ENCODE measurements around the gene ZNF844. TPM values are rescaled to one million over a fixed set of nuclear protein-coding genes. Genes with fewer than 3 reads are reported as not detected.

ZNF844 gene
- total RNA-seq, 1 experiment from 2014 or later, result 4.0 TPM

Other genes with a start within 250 kb of the ZNF844 start
- 2.8 and 6.2 TPM in 2 replicates for gene ZNF439, start 216.0 kb upstream of the ZNF844 start, total RNA-seq (2014; rRNA removed)
- gene ZNF69, start 176.9 kb upstream of the ZNF844 start, total RNA-seq (2014; rRNA removed), result 2.7 and 4.3 TPM in 2 replicates
- gene ZNF700, start 139.6 kb upstream of the ZNF844 start, total RNA-seq (2014; rRNA removed), result 6.7 and 9.5 TPM in 2 replicates
- 0.33 TPM in 1 of 2 replicates, not detected in the other for gene ZNF763, start 99.7 kb upstream of the ZNF844 start, total RNA-seq (2014; rRNA removed)
- 5.4 and 7.8 TPM in 2 replicates for gene ZNF433, start 29.1 kb upstream of the ZNF844 start, total RNA-seq (2014; rRNA removed)
- 0.23 and 1.9 TPM in 2 replicates for gene ZNF878, start 11.8 kb upstream of the ZNF844 start, total RNA-seq (2014; rRNA removed)
- 3.9 and 5.6 TPM in 2 replicates for gene ZNF20, start 75.6 kb downstream of the ZNF844 start, total RNA-seq (2014; rRNA removed)
- gene ZNF625, start 92.0 kb downstream of the ZNF844 start, total RNA-seq (2014; rRNA removed), result 2.5 and 7.7 TPM in 2 replicates
- gene ZNF136, start 98.4 kb downstream of the ZNF844 start, total RNA-seq (2014; rRNA removed), result 7.9 and 8.7 TPM in 2 replicates
- 3.0 and 8.2 TPM in 2 replicates for gene ZNF44, start 230.2 kb downstream of the ZNF844 start, total RNA-seq (2014; rRNA removed)

Data from PC-3 (cell line).